Measurements from ENCODE around the gene ISY1.
"Not testable (repeated sequence)": the region's sequence is repeated elsewhere in the genome, so short reads cannot be mapped to it uniquely, and the experiment has no call there.

Gene ISY1

GRCh38 chr3:129183569-129184395 lies 22.9 kb upstream of the ISY1 start, which contains the start of gene CNBP:
CNBP (minus strand) TSS chr3:129183896; CDS start chr3:129171757, 12,139 bp downstream.
- H3K4me1 ChIP-seq (ENCODE audit: insufficient read depth, low read length) = peaks cover 14% of the 10 kb centered on the region; the same call in 1 of the 2 replicates
- H3K36me3 ChIP-seq (ENCODE audit: insufficient read depth, low read length) = peaks cover 8% of the 10 kb centered on the region; the same call in 1 of the 2 replicates
- H3K9ac ChIP-seq (ENCODE audit: low read depth, low read length) = peak within 1 kb of the TSS; percentile 91
- no peaks in the 10 kb centered on the region for H3K9me3 ChIP-seq (ENCODE audit: control insufficient read depth, insufficient read depth, low read length)

GRCh38 chr3:129182390-129183185 lies 21.7 kb upstream of the ISY1 start:
- no peaks in the 10 kb centered on the region for H3K9me3 ChIP-seq (ENCODE audit: control insufficient read depth, insufficient read depth, low read length)
- peaks cover 14% of the 10 kb centered on the region; the same call in 1 of the 2 replicates for H3K4me1 ChIP-seq (ENCODE audit: insufficient read depth, low read length)
- peaks cover 12% of the 10 kb centered on the region for H3K36me3 ChIP-seq (ENCODE audit: insufficient read depth, low read length)
- peak overlapping the region; percentile 91 for H3K9ac ChIP-seq (ENCODE audit: low read depth, low read length)

GRCh38 chr3:129181819-129182218 lies 21.0 kb upstream of the ISY1 start:
- H3K4me1 ChIP-seq (ENCODE audit: insufficient read depth, low read length) = peaks cover 14% of the 10 kb centered on the region; the same call in 1 of the 2 replicates
- no peaks in the 10 kb centered on the region for H3K9me3 ChIP-seq (ENCODE audit: control insufficient read depth, insufficient read depth, low read length)
- H3K9ac ChIP-seq (ENCODE audit: low read depth, low read length) = peak overlapping the region; percentile 91
- peaks cover 12% of the 10 kb centered on the region for H3K36me3 ChIP-seq (ENCODE audit: insufficient read depth, low read length)

- Histone ChIP-seq H3K9ac (ENCODE audit: low read depth, low read length) (no peak overlapping the region), H3K36me3 (ENCODE audit: insufficient read depth, low read length) (peaks cover 12% of the 10 kb centered on the region), H3K4me1 (ENCODE audit: insufficient read depth, low read length) (peaks cover 14% of the 10 kb centered on the region; the same call in 1 of the 2 replicates), H3K9me3 (ENCODE audit: control insufficient read depth, insufficient read depth, low read length) (no peaks in the 10 kb centered on the region)
Observed at GRCh38 chr3:129180461-129180860, 19.6 kb upstream of the ISY1 start.

GRCh38 chr3:129176051-129176450 lies 15.2 kb upstream of the ISY1 start:
- H3K9me3 ChIP-seq (ENCODE audit: control insufficient read depth, insufficient read depth, low read length) = no peaks in the 10 kb centered on the region
- peaks cover 14% of the 10 kb centered on the region; the same call in 1 of the 2 replicates for H3K4me1 ChIP-seq (ENCODE audit: insufficient read depth, low read length)
- H3K9ac ChIP-seq (ENCODE audit: low read depth, low read length) = no peak overlapping the region
- H3K36me3 ChIP-seq (ENCODE audit: insufficient read depth, low read length) = peaks cover 17% of the 10 kb centered on the region

GRCh38 chr3:129173725-129174124 lies 12.9 kb upstream of the ISY1 start:
- Histone ChIP-seq H3K9ac (ENCODE audit: low read depth, low read length) (no peak overlapping the region), H3K4me1 (ENCODE audit: insufficient read depth, low read length) (no peaks in the 10 kb centered on the region), H3K36me3 (ENCODE audit: insufficient read depth, low read length) (peaks cover 24% of the 10 kb centered on the region), H3K9me3 (ENCODE audit: control insufficient read depth, insufficient read depth, low read length) (no peaks in the 10 kb centered on the region)

- Histone ChIP-seq H3K9me3 (ENCODE audit: control insufficient read depth, insufficient read depth, low read length) (no peaks in the 10 kb centered on the region), H3K36me3 (ENCODE audit: insufficient read depth, low read length) (peaks cover 20% of the 10 kb centered on the region), H3K4me1 (ENCODE audit: insufficient read depth, low read length) (no peaks in the 10 kb centered on the region), H3K9ac (ENCODE audit: low read depth, low read length) (no peak overlapping the region)
Observed at GRCh38 chr3:129173206-129173605, 12.3 kb upstream of the ISY1 start.

GRCh38 chr3:129166579-129167332 lies 5.9 kb upstream of the ISY1 start:
- Histone ChIP-seq H3K4me1 (ENCODE audit: insufficient read depth, low read length) (no peaks in the 10 kb centered on the region), H3K9ac (ENCODE audit: low read depth, low read length) (no peak overlapping the region), H3K9me3 (ENCODE audit: control insufficient read depth, insufficient read depth, low read length) (no peaks in the 10 kb centered on the region), H3K36me3 (ENCODE audit: insufficient read depth, low read length) (peaks cover 20% of the 10 kb centered on the region)

- H3K9me3 ChIP-seq (ENCODE audit: control insufficient read depth, insufficient read depth, low read length); H3K9ac ChIP-seq (ENCODE audit: low read depth, low read length); H3K4me1 ChIP-seq (ENCODE audit: insufficient read depth, low read length): not testable (repeated sequence)
- peaks cover 11% of the 10 kb centered on the region for H3K36me3 ChIP-seq (ENCODE audit: insufficient read depth, low read length)
Observed at GRCh38 chr3:129165594-129165993, 4.7 kb upstream of the ISY1 start.

GRCh38 chr3:129164500-129164899 lies 3.6 kb upstream of the ISY1 start:
- Histone ChIP-seq H3K36me3 (ENCODE audit: insufficient read depth, low read length) (0 out of 2 replicates have a peak, but pooled peaks cover under 1% of the 10 kb centered on the region), H3K9me3 (ENCODE audit: control insufficient read depth, insufficient read depth, low read length) (no peaks in the 10 kb centered on the region), H3K9ac (ENCODE audit: low read depth, low read length) (no peak overlapping the region), H3K4me1 (ENCODE audit: insufficient read depth, low read length) (peaks cover 2% of the 10 kb centered on the region; the same call in 1 of the 2 replicates)

- no peaks in the 10 kb centered on the region for H3K36me3 ChIP-seq (ENCODE audit: insufficient read depth, low read length)
- H3K9me3 ChIP-seq (ENCODE audit: control insufficient read depth, insufficient read depth, low read length) = no peaks in the 10 kb centered on the region
- H3K9ac ChIP-seq (ENCODE audit: low read depth, low read length) = no peak overlapping the region
- peaks cover 5% of the 10 kb centered on the region; the same call in 1 of the 2 replicates for H3K4me1 ChIP-seq (ENCODE audit: insufficient read depth, low read length)
Observed at GRCh38 chr3:129162729-129163579, 2.1 kb upstream of the ISY1 start.

- Histone ChIP-seq H3K36me3 (ENCODE audit: insufficient read depth, low read length) (no peaks in the 10 kb centered on the region), H3K9me3 (ENCODE audit: control insufficient read depth, insufficient read depth, low read length) (no peaks in the 10 kb centered on the region), H3K4me1 (ENCODE audit: insufficient read depth, low read length) (peaks cover 5% of the 10 kb centered on the region; the same call in 1 of the 2 replicates)
Observed at GRCh38 chr3:129161860-129162271, 1.0 kb upstream of the ISY1 start.

GRCh38 chr3:129144786-129145185 lies 16.1 kb downstream of the ISY1 start:
- no peaks in the 10 kb centered on the region for H3K4me1 ChIP-seq (ENCODE audit: insufficient read depth, low read length)
- no peaks in the 10 kb centered on the region; the same call in 1 of the 2 replicates for H3K36me3 ChIP-seq (ENCODE audit: insufficient read depth, low read length)
- H3K9me3 ChIP-seq (ENCODE audit: control insufficient read depth, insufficient read depth, low read length) = no peaks in the 10 kb centered on the region
- no peak overlapping the region for H3K9ac ChIP-seq (ENCODE audit: low read depth, low read length)

More at GRCh38 chr3:129161860-129162271, 1.0 kb upstream of the ISY1 start:
- H3K9ac ChIP-seq (ENCODE audit: low read depth, low read length) = peak overlapping the region; percentile 99

All from ES-I3 (cell line).